ENCODE results near the gene UTP18. TPM values are rescaled to one million over a fixed set of nuclear protein-coding genes. Genes with fewer than 3 reads are reported as not detected.
A peak's percentile ranks its signal among the peaks of the same experiment; 100 is the strongest.

UTP18 gene
- total and polyA plus RNA-seq, 2 of the 13 experiments (the other 11 are each of a cell fraction or from before 2014, with no cell fraction given): 35.2 to 104 TPM

DNA sequence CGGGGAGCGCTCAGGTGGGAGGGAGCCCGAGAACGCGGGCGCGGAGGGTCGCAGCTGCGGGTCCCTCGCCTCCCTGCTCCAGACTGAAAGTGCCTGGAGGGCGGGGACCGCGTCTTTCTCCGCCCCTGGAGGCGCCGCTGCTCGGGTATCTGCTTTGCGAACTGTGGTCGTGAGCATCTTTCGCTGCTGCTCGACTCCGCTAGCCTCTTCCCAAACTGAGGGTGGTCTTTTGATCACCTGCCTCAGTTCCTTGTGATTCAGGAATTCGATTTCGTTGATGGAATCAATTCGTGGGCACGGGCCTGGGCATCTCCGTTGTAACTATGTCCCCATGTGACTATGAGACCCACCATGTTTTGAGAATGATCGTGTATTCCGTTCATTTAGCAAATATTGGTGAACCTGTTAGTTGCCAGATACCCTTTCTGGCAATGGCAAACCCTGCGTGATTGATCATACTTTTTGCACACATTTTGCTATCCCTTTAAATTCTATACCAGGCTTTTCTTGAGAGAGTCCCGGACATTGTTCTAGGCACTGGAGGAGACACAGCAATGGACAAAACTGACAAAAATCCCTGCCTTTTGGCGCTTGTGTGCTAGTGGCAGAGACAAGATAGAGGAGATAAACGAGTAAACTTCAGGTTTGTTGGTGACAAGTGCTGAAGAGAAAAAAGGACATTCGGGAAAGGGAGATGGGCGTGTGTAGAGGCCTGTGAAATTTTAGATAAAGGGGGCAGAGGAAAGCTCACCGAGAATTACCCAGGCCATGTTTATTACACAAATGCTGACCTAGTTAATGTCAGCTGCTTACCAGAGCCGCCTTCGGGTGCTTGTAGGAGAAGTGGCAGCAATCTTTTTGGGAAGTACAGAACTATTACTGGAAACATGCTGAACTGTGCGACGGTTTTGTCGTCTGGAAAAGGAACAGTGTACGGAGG lies 948 bp downstream of the UTP18 start (continued):
- TF ChIP-seq, protein P1, sequence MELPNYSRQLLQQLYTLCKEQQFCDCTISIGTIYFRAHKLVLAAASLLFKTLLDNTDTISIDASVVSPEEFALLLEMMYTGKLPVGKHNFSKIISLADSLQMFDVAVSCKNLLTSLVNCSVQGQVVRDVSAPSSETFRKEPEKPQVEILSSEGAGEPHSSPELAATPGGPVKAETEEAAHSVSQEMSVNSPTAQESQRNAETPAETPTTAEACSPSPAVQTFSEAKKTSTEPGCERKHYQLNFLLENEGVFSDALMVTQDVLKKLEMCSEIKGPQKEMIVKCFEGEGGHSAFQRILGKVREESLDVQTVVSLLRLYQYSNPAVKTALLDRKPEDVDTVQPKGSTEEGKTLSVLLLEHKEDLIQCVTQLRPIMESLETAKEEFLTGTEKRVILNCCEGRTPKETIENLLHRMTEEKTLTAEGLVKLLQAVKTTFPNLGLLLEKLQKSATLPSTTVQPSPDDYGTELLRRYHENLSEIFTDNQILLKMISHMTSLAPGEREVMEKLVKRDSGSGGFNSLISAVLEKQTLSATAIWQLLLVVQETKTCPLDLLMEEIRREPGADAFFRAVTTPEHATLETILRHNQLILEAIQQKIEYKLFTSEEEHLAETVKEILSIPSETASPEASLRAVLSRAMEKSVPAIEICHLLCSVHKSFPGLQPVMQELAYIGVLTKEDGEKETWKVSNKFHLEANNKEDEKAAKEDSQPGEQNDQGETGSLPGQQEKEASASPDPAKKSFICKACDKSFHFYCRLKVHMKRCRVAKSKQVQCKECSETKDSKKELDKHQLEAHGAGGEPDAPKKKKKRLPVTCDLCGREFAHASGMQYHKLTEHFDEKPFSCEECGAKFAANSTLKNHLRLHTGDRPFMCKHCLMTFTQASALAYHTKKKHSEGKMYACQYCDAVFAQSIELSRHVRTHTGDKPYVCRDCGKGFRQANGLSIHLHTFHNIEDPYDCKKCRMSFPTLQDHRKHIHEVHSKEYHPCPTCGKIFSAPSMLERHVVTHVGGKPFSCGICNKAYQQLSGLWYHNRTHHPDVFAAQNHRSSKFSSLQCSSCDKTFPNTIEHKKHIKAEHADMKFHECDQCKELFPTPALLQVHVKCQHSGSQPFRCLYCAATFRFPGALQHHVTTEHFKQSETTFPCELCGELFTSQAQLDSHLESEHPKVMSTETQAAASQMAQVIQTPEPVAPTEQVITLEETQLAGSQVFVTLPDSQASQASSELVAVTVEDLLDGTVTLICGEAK (IDR thresholded peaks at IDR 0.05): no peak
- TF ChIP-seq, protein P1 (CRISPR knock-in tag; IDR thresholded peaks at IDR 0.05): no peak
- TF ChIP-seq MED13 (CRISPR knock-in tag; IDR thresholded peaks at IDR 0.05) (no peak), ZFP82 (CRISPR knock-in tag; IDR thresholded peaks at IDR 0.05; ENCODE audit: borderline replicate concordance) (0 out of 2 replicates have a peak, but pooled peaks have one; percentile 1)

Measured in HepG2 (cell line).